ENCODE measurements around the gene EFNA4.

Gene EFNA4

GRCh38 chr1:155073377-155074242 is 10.1 kb downstream of the EFNA4 start:
- H3K4me3 ChIP-seq (ENCODE audit: insufficient read depth, low read depth, low read length, poor library complexity, severe bottlenecking) = no peak overlapping the region

GRCh38 chr1:155075535-155075934 is 12.0 kb downstream of the EFNA4 start:
- H3K4me1 ChIP-seq (ENCODE audit: control insufficient read depth, insufficient read depth, low read length, poor library complexity, severe bottlenecking) = peaks cover 30% of the 10 kb centered on the region
- H3K4me3 ChIP-seq (ENCODE audit: insufficient read depth, low read depth, low read length, poor library complexity, severe bottlenecking) = no peak overlapping the region

More at GRCh38 chr1:155073377-155074242, 10.1 kb downstream of the EFNA4 start:
- Histone ChIP-seq H3K27ac (ENCODE audit: insufficient read depth, low read length, poor library complexity, severe bottlenecking) (no peak overlapping the region), H3K9me3 (ENCODE audit: control insufficient read depth, low read length) (no peaks in the 10 kb centered on the region), H3K36me3 (ENCODE audit: control insufficient read depth, insufficient read depth, low read length) (peaks cover 12% of the 10 kb centered on the region), H3K4me1 (ENCODE audit: control insufficient read depth, insufficient read depth, low read length, poor library complexity, severe bottlenecking) (peaks cover 18% of the 10 kb centered on the region), H3K27me3 (replicated peaks; ENCODE audit: control insufficient read depth, insufficient read depth, low read length, poor library complexity, severe bottlenecking) (no peaks in the 10 kb centered on the region)
- DNase-seq = no peak

GRCh38 chr1:155076371-155076770 is 12.8 kb downstream of the EFNA4 start:
- Histone ChIP-seq H3K36me3 (ENCODE audit: control insufficient read depth, insufficient read depth, low read length) (no peaks in the 10 kb centered on the region), H3K27ac (ENCODE audit: insufficient read depth, low read length, poor library complexity, severe bottlenecking) (no peak overlapping the region), H3K4me1 (ENCODE audit: control insufficient read depth, insufficient read depth, low read length, poor library complexity, severe bottlenecking) (peaks cover 31% of the 10 kb centered on the region), H3K4me3 (ENCODE audit: insufficient read depth, low read depth, low read length, poor library complexity, severe bottlenecking) (no peak overlapping the region), H3K27me3 (replicated peaks; ENCODE audit: control insufficient read depth, insufficient read depth, low read length, poor library complexity, severe bottlenecking) (peaks cover 14% of the 10 kb centered on the region), H3K9me3 (ENCODE audit: control insufficient read depth, low read length) (no peaks in the 10 kb centered on the region)
- DNase-seq = no peak

More at GRCh38 chr1:155075535-155075934, 12.0 kb downstream of the EFNA4 start:
- H3K9me3 ChIP-seq (ENCODE audit: control insufficient read depth, low read length) = no peaks in the 10 kb centered on the region
- no peak overlapping the region for H3K27ac ChIP-seq (ENCODE audit: insufficient read depth, low read length, poor library complexity, severe bottlenecking)
- H3K36me3 ChIP-seq (ENCODE audit: control insufficient read depth, insufficient read depth, low read length) = no peaks in the 10 kb centered on the region
- no peak for DNase-seq
- peaks cover 6% of the 10 kb centered on the region for H3K27me3 ChIP-seq (replicated peaks; ENCODE audit: control insufficient read depth, insufficient read depth, low read length, poor library complexity, severe bottlenecking)

GRCh38 chr1:155077346-155077745 is 13.8 kb downstream of the EFNA4 start:
- no peaks in the 10 kb centered on the region for H3K36me3 ChIP-seq (ENCODE audit: control insufficient read depth, insufficient read depth, low read length)
- H3K27me3 ChIP-seq (replicated peaks; ENCODE audit: control insufficient read depth, insufficient read depth, low read length, poor library complexity, severe bottlenecking) = peaks cover 24% of the 10 kb centered on the region

GRCh38 chr1:155077758-155078445 is 14.4 kb downstream of the EFNA4 start:
- H3K27ac ChIP-seq (ENCODE audit: insufficient read depth, low read length, poor library complexity, severe bottlenecking) = no peak overlapping the region
- H3K4me1 ChIP-seq (ENCODE audit: control insufficient read depth, insufficient read depth, low read length, poor library complexity, severe bottlenecking) = peaks cover 47% of the 10 kb centered on the region
- no peaks in the 10 kb centered on the region for H3K9me3 ChIP-seq (ENCODE audit: control insufficient read depth, low read length)

More at GRCh38 chr1:155077346-155077745, 13.8 kb downstream of the EFNA4 start:
- Histone ChIP-seq H3K9me3 (ENCODE audit: control insufficient read depth, low read length) (no peaks in the 10 kb centered on the region), H3K27ac (ENCODE audit: insufficient read depth, low read length, poor library complexity, severe bottlenecking) (no peak overlapping the region), H3K4me3 (ENCODE audit: insufficient read depth, low read depth, low read length, poor library complexity, severe bottlenecking) (no peak overlapping the region), H3K4me1 (ENCODE audit: control insufficient read depth, insufficient read depth, low read length, poor library complexity, severe bottlenecking) (peaks cover 41% of the 10 kb centered on the region)
- DNase-seq = no peak

GRCh38 chr1:155078469-155079209 is 15.1 kb downstream of the EFNA4 start, which contains the start of gene EFNA3:
EFNA3 (plus strand) TSS chr1:155078837; CDS start chr1:155078942, 105 bp downstream.
- H3K4me3 ChIP-seq (ENCODE audit: insufficient read depth, low read depth, low read length, poor library complexity, severe bottlenecking) = peak within 1 kb of the TSS; percentile 50
- H3K36me3 ChIP-seq (ENCODE audit: control insufficient read depth, insufficient read depth, low read length) = no peaks in the 10 kb centered on the region
- H3K4me1 ChIP-seq (ENCODE audit: control insufficient read depth, insufficient read depth, low read length, poor library complexity, severe bottlenecking) = peaks cover 49% of the 10 kb centered on the region
- no peaks in the 10 kb centered on the region for H3K9me3 ChIP-seq (ENCODE audit: control insufficient read depth, low read length)
- DNase-seq = peak; percentile 43 to 60 (median 54)
- no peak within 1 kb of the TSS for H3K27ac ChIP-seq (ENCODE audit: insufficient read depth, low read length, poor library complexity, severe bottlenecking)
- H3K27me3 ChIP-seq (replicated peaks; ENCODE audit: control insufficient read depth, insufficient read depth, low read length, poor library complexity, severe bottlenecking) = peaks cover 37% of the 10 kb centered on the region

More at GRCh38 chr1:155077758-155078445, 14.4 kb downstream of the EFNA4 start:
- no peak overlapping the region for H3K4me3 ChIP-seq (ENCODE audit: insufficient read depth, low read depth, low read length, poor library complexity, severe bottlenecking)
- no peaks in the 10 kb centered on the region for H3K36me3 ChIP-seq (ENCODE audit: control insufficient read depth, insufficient read depth, low read length)
- no peak for DNase-seq
- H3K27me3 ChIP-seq (replicated peaks; ENCODE audit: control insufficient read depth, insufficient read depth, low read length, poor library complexity, severe bottlenecking) = peaks cover 30% of the 10 kb centered on the region

- no peaks in the 10 kb centered on the region for H3K9me3 ChIP-seq (ENCODE audit: control insufficient read depth, low read length)
- no peaks in the 10 kb centered on the region for H3K36me3 ChIP-seq (ENCODE audit: control insufficient read depth, insufficient read depth, low read length)
- peaks cover 42% of the 10 kb centered on the region for H3K27me3 ChIP-seq (replicated peaks; ENCODE audit: control insufficient read depth, insufficient read depth, low read length, poor library complexity, severe bottlenecking)
- H3K27ac ChIP-seq (ENCODE audit: insufficient read depth, low read length, poor library complexity, severe bottlenecking) = no peak overlapping the region
- H3K4me1 ChIP-seq (ENCODE audit: control insufficient read depth, insufficient read depth, low read length, poor library complexity, severe bottlenecking) = peaks cover 50% of the 10 kb centered on the region
- peak overlapping the region; percentile 50 for H3K4me3 ChIP-seq (ENCODE audit: insufficient read depth, low read depth, low read length, poor library complexity, severe bottlenecking)
- no peak for DNase-seq
Observed at GRCh38 chr1:155079210-155079486, 15.6 kb downstream of the EFNA4 start.

GRCh38 chr1:155079487-155080311 is 16.2 kb downstream of the EFNA4 start:
- Histone ChIP-seq H3K27me3 (replicated peaks; ENCODE audit: control insufficient read depth, insufficient read depth, low read length, poor library complexity, severe bottlenecking) (peaks cover 42% of the 10 kb centered on the region), H3K4me3 (ENCODE audit: insufficient read depth, low read depth, low read length, poor library complexity, severe bottlenecking) (peak overlapping the region; percentile 50), H3K9me3 (ENCODE audit: control insufficient read depth, low read length) (no peaks in the 10 kb centered on the region), H3K27ac (ENCODE audit: insufficient read depth, low read length, poor library complexity, severe bottlenecking) (no peak overlapping the region), H3K4me1 (ENCODE audit: control insufficient read depth, insufficient read depth, low read length, poor library complexity, severe bottlenecking) (peaks cover 55% of the 10 kb centered on the region), H3K36me3 (ENCODE audit: control insufficient read depth, insufficient read depth, low read length) (no peaks in the 10 kb centered on the region)
- no peak for DNase-seq

All from effector memory CD4-positive, alpha-beta T cell (primary cell).